Suprapubic skin (tissue), 4 donors: Measurements from ENCODE around the gene SHISA9.

ENCODE experiments used
- EP300 ChIP-seq: sonication (generic); formaldehyde crosslinking; IDR thresholded peaks from one replicate; pipeline ENCODE4 v1.6.1; 2017; ENCODE audit warnings: antibody characterized with exemption
- POLR2A ChIP-seq, 2 donors: fragments of 450-650 bp; IDR thresholded peaks; one replicate each; pipeline ENCODE4 v1.6.1; 2017; ENCODE audit warnings: antibody characterized with exemption in 2 of 2, mild to moderate bottlenecking in 2 of 2, moderate library complexity in 2 of 2
- POLR2AphosphoS5 ChIP-seq, 3 donors: sonication (generic); formaldehyde crosslinking; IDR thresholded peaks; one replicate each; pipeline ENCODE4 v1.6.1; 2017; ENCODE audit warnings: antibody characterized with exemption in 3 of 3
- TF ChIP-seq, protein P1 (sequence below), 2 donors: fragments of 200-600 bp in 1 of 2; fragments of 450-650 bp in 1 of 2; sonication (generic) in 1 of 2; IDR thresholded peaks; one replicate each; pipeline ENCODE4 v1.5.1; 2016 to 2019; ENCODE audit warnings: antibody characterized with exemption in 2 of 2, mild to moderate bottlenecking in 1 of 2, moderate library complexity in 1 of 2

DNA sequence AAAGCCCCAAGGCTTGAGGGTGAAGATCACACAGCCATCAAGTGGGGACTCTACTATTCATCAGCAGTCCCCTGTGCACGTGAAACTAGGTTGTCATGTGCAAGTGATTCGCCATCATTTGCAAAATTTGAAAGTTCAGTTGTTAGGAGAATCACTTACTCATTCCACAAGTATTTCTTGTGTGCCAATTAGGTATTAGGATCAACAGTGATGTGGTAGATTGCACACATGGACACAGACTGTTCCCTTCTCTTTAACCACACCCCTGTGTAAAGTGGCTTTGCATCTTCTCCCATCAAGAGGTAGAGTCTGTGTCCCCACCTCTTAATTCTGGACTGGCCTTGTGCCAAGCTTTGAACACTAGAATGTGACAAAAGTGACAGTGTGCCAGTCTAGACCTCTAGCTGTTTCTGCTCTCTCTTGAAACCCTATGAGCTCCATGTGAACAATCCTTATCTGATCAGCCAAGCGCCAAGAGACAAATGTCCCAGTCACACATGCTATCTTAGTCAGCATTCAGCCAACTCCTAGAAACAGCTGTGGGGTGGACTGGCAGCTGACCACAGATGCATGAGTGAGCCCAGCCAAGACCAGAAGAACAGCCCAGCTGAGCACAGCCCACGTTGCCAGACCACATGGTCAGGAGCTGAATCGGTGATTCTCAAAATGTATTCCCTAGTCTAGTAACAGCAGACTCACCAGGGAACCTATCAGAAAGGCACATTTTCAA is 31.5 kb upstream of the SHISA9 start:
- TF ChIP-seq, protein P1, sequence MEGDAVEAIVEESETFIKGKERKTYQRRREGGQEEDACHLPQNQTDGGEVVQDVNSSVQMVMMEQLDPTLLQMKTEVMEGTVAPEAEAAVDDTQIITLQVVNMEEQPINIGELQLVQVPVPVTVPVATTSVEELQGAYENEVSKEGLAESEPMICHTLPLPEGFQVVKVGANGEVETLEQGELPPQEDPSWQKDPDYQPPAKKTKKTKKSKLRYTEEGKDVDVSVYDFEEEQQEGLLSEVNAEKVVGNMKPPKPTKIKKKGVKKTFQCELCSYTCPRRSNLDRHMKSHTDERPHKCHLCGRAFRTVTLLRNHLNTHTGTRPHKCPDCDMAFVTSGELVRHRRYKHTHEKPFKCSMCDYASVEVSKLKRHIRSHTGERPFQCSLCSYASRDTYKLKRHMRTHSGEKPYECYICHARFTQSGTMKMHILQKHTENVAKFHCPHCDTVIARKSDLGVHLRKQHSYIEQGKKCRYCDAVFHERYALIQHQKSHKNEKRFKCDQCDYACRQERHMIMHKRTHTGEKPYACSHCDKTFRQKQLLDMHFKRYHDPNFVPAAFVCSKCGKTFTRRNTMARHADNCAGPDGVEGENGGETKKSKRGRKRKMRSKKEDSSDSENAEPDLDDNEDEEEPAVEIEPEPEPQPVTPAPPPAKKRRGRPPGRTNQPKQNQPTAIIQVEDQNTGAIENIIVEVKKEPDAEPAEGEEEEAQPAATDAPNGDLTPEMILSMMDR (IDR thresholded peaks at IDR 0.05) = no peak
- TF ChIP-seq POLR2AphosphoS5 (IDR thresholded peaks at IDR 0.05) (no peak), POLR2A (IDR thresholded peaks at IDR 0.05) (no peak), EP300 (no peak)
